Stimulated activated CD4-positive, alpha-beta T cell treated with anti-CD3 and anti-CD28 coated beads, Interleukin-15, amount 100 ng/mL, for 48 hours (primary cell): ENCODE measurements around the gene SHISAL1.
"Not testable (repeated sequence)": the region's sequence is repeated elsewhere in the genome, so short reads cannot be mapped to it uniquely, and the experiment has no call there.

Source experiments
- DNase-seq, 2 donors: peaks; one replicate each; pipeline ENCODE4 v3.0.0-alpha.2; 2020; ENCODE audit warnings: low read depth in 2 of 2

The SHISAL1 gene

GRCh38 chr22:44234372-44234771, 78.4 kb downstream of the SHISAL1 start:
- DNase-seq, result not testable (repeated sequence)

GRCh38 chr22:44231233-44231632, 81.5 kb downstream of the SHISAL1 start:
- DNase-seq, result no peak

- no peak for DNase-seq
Measured at GRCh38 chr22:44229809-44230208, 82.9 kb downstream of the SHISAL1 start.

GRCh38 chr22:44229331-44229730, 83.4 kb downstream of the SHISAL1 start:
- DNase-seq, result no peak

GRCh38 chr22:44225812-44226211, 86.9 kb downstream of the SHISAL1 start:
- DNase-seq, result no peak

GRCh38 chr22:44225091-44225689, 87.6 kb downstream of the SHISAL1 start:
- no peak for DNase-seq

GRCh38 chr22:44224166-44224565, 88.6 kb downstream of the SHISAL1 start:
- DNase-seq, result no peak

- DNase-seq, result no peak
Measured at GRCh38 chr22:44221710-44222475, 90.9 kb downstream of the SHISAL1 start.

GRCh38 chr22:44220727-44221680, 91.7 kb downstream of the SHISAL1 start:
- no peak for DNase-seq

GRCh38 chr22:44219101-44219870, 93.5 kb downstream of the SHISAL1 start:
- DNase-seq, result no peak

GRCh38 chr22:44218071-44218470, 94.7 kb downstream of the SHISAL1 start:
- no peak for DNase-seq

- no peak for DNase-seq
Measured at GRCh38 chr22:44217346-44217745, 95.4 kb downstream of the SHISAL1 start.

GRCh38 chr22:44215287-44215686, 97.5 kb downstream of the SHISAL1 start:
- DNase-seq, result no peak

GRCh38 chr22:44214764-44215163, 98.0 kb downstream of the SHISAL1 start:
- DNase-seq, result no peak

- DNase-seq, result no peak
Measured at GRCh38 chr22:44214187-44214586, 98.6 kb downstream of the SHISAL1 start.

- no peak for DNase-seq
Measured at GRCh38 chr22:44213489-44214043, 99.2 kb downstream of the SHISAL1 start.

- no peak for DNase-seq
Measured at GRCh38 chr22:44212936-44213335, 99.8 kb downstream of the SHISAL1 start.

- DNase-seq, result no peak
Measured at GRCh38 chr22:44211946-44212930, 100.5 kb downstream of the SHISAL1 start.

GRCh38 chr22:44211256-44211945, 101.3 kb downstream of the SHISAL1 start:
- DNase-seq, result no peak
